Measurements from ENCODE around the gene ATF4. TPM values are rescaled to one million over a fixed set of nuclear protein-coding genes. Genes with fewer than 3 reads are reported as not detected.

The ATF4 gene
- total RNA-seq, 2 experiments from 2014 or later: 518 to 536 TPM

- H3K4me3 Mint-ChIP-seq: peak overlapping the region; percentile 4
- no peaks in the 10 kb centered on the region for H3K27me3 Mint-ChIP-seq
- TF ChIP-seq CTCF (IDR thresholded peaks at IDR 0.05): no peak
- ChIA-PET POLR2A (interaction anchor here (0.6 to 3.3 kb wide), 6 partner anchors 13 to 171 kb away, joined by 3 to 21 read pairs (median 7); partner anchors contain the start of genes ATF4, MIEF1 and RPL3), CTCF (interaction anchor here (1.0 to 17.7 kb wide), 7 partner anchors 13 to 536 kb away, joined by 3 to 323 read pairs (median 4); partner anchors contain the start of genes MIEF1, RPS19BP1 and TAB1)
- no peaks in the 10 kb centered on the region for H3K9me3 Mint-ChIP-seq
- ATAC-seq (no peak), DNase-seq (no peak)
- H3K36me3 Mint-ChIP-seq (ENCODE audit: low read depth): no peaks in the 10 kb centered on the region
- peaks cover 12% of the 10 kb centered on the region for H3K4me1 Mint-ChIP-seq (ENCODE audit: low read depth)
- no peak overlapping the region for H3K27ac Mint-ChIP-seq
- intact Hi-C loops (cut with micrococcal nuclease): no loop called here
These were observed 31.0 kb upstream of the ATF4 start for GRCh38 chr22:39489094-39490068.

- peak; percentile 99 for ATAC-seq
- peak overlapping the region; percentile 4 for H3K4me3 Mint-ChIP-seq
- POLR2A ChIA-PET: interaction anchor here (0.6 to 3.3 kb wide), 9 partner anchors 12 to 418 kb away, joined by 3 to 21 read pairs (median 3); partner anchors contain the start of genes ATF4, MIEF1 and RPL3
These were observed 30.1 kb upstream of the ATF4 start for GRCh38 chr22:39490135-39490798.

GRCh38 chr22:39490966-39491680 is 29.2 kb upstream of the ATF4 start:
- Mint-ChIP-seq H3K27me3 (no peaks in the 10 kb centered on the region), H3K36me3 (ENCODE audit: low read depth) (no peaks in the 10 kb centered on the region), H3K27ac (no peak overlapping the region), H3K4me1 (ENCODE audit: low read depth) (peaks cover 12% of the 10 kb centered on the region), H3K4me3 (no peak overlapping the region), H3K9me3 (no peaks in the 10 kb centered on the region)
- intact Hi-C loops (cut with micrococcal nuclease): no loop called here
- no peak for DNase-seq
- ChIA-PET POLR2A (interaction anchor here (0.6 to 3.9 kb wide), 11 partner anchors 11 to 417 kb away, joined by 3 to 28 read pairs (median 4); partner anchors contain the start of genes ATF4, MIEF1 and RPL3), CTCF (interaction anchor here (0.8 to 17.7 kb wide), 9 partner anchors 9 to 534 kb away, joined by 3 to 323 read pairs (median 4); partner anchors contain the start of genes MIEF1, RPS19BP1 and TAB1)
- no peak for TF ChIP-seq CTCF (IDR thresholded peaks at IDR 0.05)
- no peak for ATAC-seq

More at GRCh38 chr22:39490135-39490798, 30.1 kb upstream of the ATF4 start:
- CTCF ChIA-PET: interaction anchor here (0.7 to 17.7 kb wide), 11 partner anchors 8 to 535 kb away, joined by 3 to 323 read pairs (median 4); partner anchors contain the start of genes MIEF1, RPS19BP1 and TAB1
- peaks cover 12% of the 10 kb centered on the region for H3K4me1 Mint-ChIP-seq (ENCODE audit: low read depth)
- H3K27me3 Mint-ChIP-seq: no peaks in the 10 kb centered on the region
- intact Hi-C loops (cut with micrococcal nuclease): no loop called here
- no peak for TF ChIP-seq CTCF (IDR thresholded peaks at IDR 0.05)
- H3K27ac Mint-ChIP-seq: no peak overlapping the region
- peak; percentile 92 for DNase-seq
- no peaks in the 10 kb centered on the region for H3K36me3 Mint-ChIP-seq (ENCODE audit: low read depth)
- no peaks in the 10 kb centered on the region for H3K9me3 Mint-ChIP-seq

GRCh38 chr22:39491696-39492095 is 28.7 kb upstream of the ATF4 start:
- intact Hi-C loops (cut with micrococcal nuclease): no loop called here
- Mint-ChIP-seq H3K4me1 (ENCODE audit: low read depth) (peaks cover 14% of the 10 kb centered on the region), H3K4me3 (no peak overlapping the region), H3K27me3 (no peaks in the 10 kb centered on the region), H3K36me3 (ENCODE audit: low read depth) (no peaks in the 10 kb centered on the region), H3K27ac (no peak overlapping the region), H3K9me3 (no peaks in the 10 kb centered on the region)
- no peak for TF ChIP-seq CTCF (IDR thresholded peaks at IDR 0.05)
- CTCF ChIA-PET: interaction anchor here (0.9 to 17.7 kb wide), 3 partner anchors 10 to 55 kb away, joined by 4 to 323 read pairs (median 4); partner anchors contain the start of genes MIEF1 and RPS19BP1
- DNase-seq (no peak), ATAC-seq (no peak)
- POLR2A ChIA-PET: interaction anchor here (0.5 to 3.9 kb wide), 6 partner anchors 10 to 429 kb away, joined by 3 to 28 read pairs (median 8); partner anchors contain the start of genes ATF4, MIEF1 and RPL3
